Body of pancreas (tissue), 4 donors: ENCODE results near the gene PGAM2. TPM values are rescaled to one million over a fixed set of nuclear protein-coding genes. Genes with fewer than 3 reads are reported as not detected.

Source experiments
- ATAC-seq: fragments of 150-250 bp; one replicate; pipeline ENCODE4 v1.9.1; 2016
- DNase-seq, 4 donors: peaks; one replicate each; pipeline ENCODE4 v3.0.0-alpha.2; 2019
- H3K27ac ChIP-seq, 4 donors: fragments of 200-600 bp; sonication (generic); 1 replicate in 3 of 4; 2 replicates in 1 of 4; pipeline versions ENCODE4 v1.5.1 to v1.6.1; 2016 to 2019; ENCODE audit warnings: mild to moderate bottlenecking in 1 of 4, mixed read lengths in 1 of 4, moderate library complexity in 1 of 4
- H3K27me3 ChIP-seq, 2 donors: fragments of 200-600 bp; sonication (generic); one replicate each; pipeline ENCODE4 v1.6.0; 2016; ENCODE audit warnings: mild to moderate bottlenecking in 1 of 2
- H3K36me3 ChIP-seq, 2 donors: fragments of 200-600 bp; sonication (generic); replicated peaks in 1 of 2; 2 replicates each; pipeline ENCODE4 v1.5.1; 2016; ENCODE audit warnings: low read depth in 2 of 2; ENCODE audit not compliant: insufficient read depth in 1 of 2
- H3K4me1 ChIP-seq: fragments of 200-600 bp; sonication (generic); one replicate; pipeline ENCODE4 v1.6.0; 2016
- H3K4me3 ChIP-seq, 2 donors: fragments of 200-600 bp; sonication (generic); 1 replicate in 1 of 2; 2 replicates in 1 of 2; pipeline ENCODE4 v1.5.1; 2016 to 2019
- H3K9me3 ChIP-seq, 3 donors: fragments of 200-600 bp; sonication (generic); 1 replicate in 2 of 3; 2 replicates in 1 of 3; pipeline ENCODE4 v1.5.1; 2016
- POLR2A ChIP-seq, 3 donors: fragments of 450-650 bp; IDR thresholded peaks; one replicate each; pipeline ENCODE4 v1.6.1; 2016; ENCODE audit warnings: antibody characterized with exemption in 3 of 3, mild to moderate bottlenecking in 2 of 3
- WGBS, 2 donors: methylation state at CpG; one replicate each; pipeline ENCODE4 v1.1.5; 2017; 5-methylcytosine and 5-hydroxymethylcytosine counted together
- intact Hi-C: fragments of 100-400 bp; cut with DNase I; formaldehyde crosslinking; loops from one replicate; pipeline ENCODE4 v1.15.1; 2023
- total RNA-seq, 2 donors: library from RNA; depleted of rRNA; stranded (reverse); fragments of >200 nt; gene quantifications; one replicate each; pipeline ENCODE4 v1.1.0, GENCODE V29; 2016
- TF ChIP-seq, protein P1 (sequence below), 7 experiments: fragments of 450-650 bp in 4 of 7; fragments of 200-600 bp in 3 of 7; sonication (generic) in 3 of 7; IDR thresholded peaks; one replicate each; pipeline ENCODE4 v1.5.1; 2016 to 2019; ENCODE audit warnings: antibody characterized with exemption in 7 of 7

The PGAM2 gene
- total RNA-seq, 2 donors from 2014 or later = 1.6 TPM; not detected in 1

- no peak overlapping the region for H3K4me3 ChIP-seq
- TF ChIP-seq POLR2A (IDR thresholded peaks at IDR 0.05) = no peak
- TF ChIP-seq, protein P1, sequence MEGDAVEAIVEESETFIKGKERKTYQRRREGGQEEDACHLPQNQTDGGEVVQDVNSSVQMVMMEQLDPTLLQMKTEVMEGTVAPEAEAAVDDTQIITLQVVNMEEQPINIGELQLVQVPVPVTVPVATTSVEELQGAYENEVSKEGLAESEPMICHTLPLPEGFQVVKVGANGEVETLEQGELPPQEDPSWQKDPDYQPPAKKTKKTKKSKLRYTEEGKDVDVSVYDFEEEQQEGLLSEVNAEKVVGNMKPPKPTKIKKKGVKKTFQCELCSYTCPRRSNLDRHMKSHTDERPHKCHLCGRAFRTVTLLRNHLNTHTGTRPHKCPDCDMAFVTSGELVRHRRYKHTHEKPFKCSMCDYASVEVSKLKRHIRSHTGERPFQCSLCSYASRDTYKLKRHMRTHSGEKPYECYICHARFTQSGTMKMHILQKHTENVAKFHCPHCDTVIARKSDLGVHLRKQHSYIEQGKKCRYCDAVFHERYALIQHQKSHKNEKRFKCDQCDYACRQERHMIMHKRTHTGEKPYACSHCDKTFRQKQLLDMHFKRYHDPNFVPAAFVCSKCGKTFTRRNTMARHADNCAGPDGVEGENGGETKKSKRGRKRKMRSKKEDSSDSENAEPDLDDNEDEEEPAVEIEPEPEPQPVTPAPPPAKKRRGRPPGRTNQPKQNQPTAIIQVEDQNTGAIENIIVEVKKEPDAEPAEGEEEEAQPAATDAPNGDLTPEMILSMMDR (IDR thresholded peaks at IDR 0.05) = no peak
- H3K27ac ChIP-seq = no peak overlapping the region
- WGBS, 2 donors = 22 to 38% methylated on average over 10 to 36 of the region's 41 CpGs
- ATAC-seq = peak; percentile 33
- H3K4me1 ChIP-seq = peaks cover 21% of the 10 kb centered on the region
- intact Hi-C loops = no loop called here
- H3K36me3 ChIP-seq = no peaks in the 10 kb centered on the region
- H3K27me3 ChIP-seq = no peaks in the 10 kb centered on the region
- peak in 3 of 4 donors; percentile 23 to 39 (median 31) for DNase-seq
- H3K9me3 ChIP-seq = no peaks in the 10 kb centered on the region
Measured at GRCh38 chr7:44112231-44112996, 47.0 kb upstream of the PGAM2 start.

DNA sequence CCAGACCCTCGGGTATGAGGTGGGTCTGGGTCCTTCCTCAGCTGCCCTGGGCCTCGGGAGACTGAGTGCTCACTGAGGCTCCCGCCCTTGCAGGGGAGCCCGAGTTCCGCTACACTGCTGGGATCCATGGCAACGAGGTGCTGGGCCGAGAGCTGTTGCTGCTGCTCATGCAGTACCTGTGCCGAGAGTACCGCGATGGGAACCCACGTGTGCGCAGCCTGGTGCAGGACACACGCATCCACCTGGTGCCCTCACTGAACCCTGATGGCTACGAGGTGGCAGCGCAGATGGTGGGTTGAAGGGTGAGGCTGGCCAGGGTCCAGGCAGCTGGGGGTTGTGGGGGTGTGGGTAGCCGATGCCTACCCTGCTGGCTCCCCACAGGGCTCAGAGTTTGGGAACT, 46.4 kb upstream of the PGAM2 start:
- H3K4me3 ChIP-seq = no peak overlapping the region
- no peaks in the 10 kb centered on the region for H3K9me3 ChIP-seq
- TF ChIP-seq POLR2A (IDR thresholded peaks at IDR 0.05) = no peak
- TF ChIP-seq, protein P1 (IDR thresholded peaks at IDR 0.05) = no peak
- intact Hi-C loops = no loop called here
- no peak overlapping the region for H3K27ac ChIP-seq
- ATAC-seq (no peak), DNase-seq (no peak)
- H3K36me3 ChIP-seq = no peaks in the 10 kb centered on the region
- 82 to 89% methylated on average over 9 to 16 of the region's 16 CpGs for WGBS, 2 donors
- no peaks in the 10 kb centered on the region for H3K27me3 ChIP-seq
- H3K4me1 ChIP-seq = peaks cover 21% of the 10 kb centered on the region

- H3K4me3 ChIP-seq = no peak overlapping the region
- WGBS, 2 donors = 72 to 82% methylated on average over 10 to 26 of the region's 27 CpGs
- H3K27ac ChIP-seq = no peak overlapping the region
- peaks cover 21% of the 10 kb centered on the region for H3K4me1 ChIP-seq
- no peaks in the 10 kb centered on the region for H3K36me3 ChIP-seq
- no peak for DNase-seq
- no peak for ATAC-seq
- no peaks in the 10 kb centered on the region for H3K27me3 ChIP-seq
- H3K9me3 ChIP-seq = no peaks in the 10 kb centered on the region
- intact Hi-C loops = no loop called here
- TF ChIP-seq POLR2A (IDR thresholded peaks at IDR 0.05) = no peak
- TF ChIP-seq, protein P1 (IDR thresholded peaks at IDR 0.05) = no peak
Measured at GRCh38 chr7:44110719-44111635, 45.6 kb upstream of the PGAM2 start.

DNA sequence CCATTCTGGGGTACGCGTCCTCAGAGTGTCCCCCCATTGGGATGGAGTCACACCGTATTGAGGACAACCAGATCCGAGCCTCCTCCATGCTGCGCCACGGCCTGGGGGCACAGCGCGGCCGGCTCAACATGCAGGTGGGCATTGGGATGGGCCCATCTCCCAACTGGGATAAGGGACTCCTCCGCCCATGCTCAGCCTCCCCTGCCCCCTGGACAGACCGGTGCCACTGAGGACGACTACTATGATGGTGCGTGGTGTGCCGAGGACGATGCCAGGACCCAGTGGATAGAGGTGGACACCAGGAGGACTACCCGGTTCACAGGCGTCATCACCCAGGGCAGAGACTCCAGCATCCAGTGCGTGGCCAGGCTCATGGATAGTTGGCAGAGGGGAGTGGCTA, 44.6 kb upstream of the PGAM2 start:
- WGBS, 2 donors = 85 to 100% methylated on average over 1 to 17 of the region's 18 CpGs
- no peak overlapping the region for H3K27ac ChIP-seq
- no peaks in the 10 kb centered on the region for H3K27me3 ChIP-seq
- TF ChIP-seq, protein P1 (IDR thresholded peaks at IDR 0.05) = no peak
- no peak for TF ChIP-seq POLR2A (IDR thresholded peaks at IDR 0.05)
- no peak overlapping the region for H3K4me3 ChIP-seq
- no peaks in the 10 kb centered on the region for H3K9me3 ChIP-seq
- H3K36me3 ChIP-seq = no peaks in the 10 kb centered on the region
- intact Hi-C loops = no loop called here
- no peak for DNase-seq
- no peak for ATAC-seq
- peaks cover 17% of the 10 kb centered on the region for H3K4me1 ChIP-seq
